NCI-H526 treated with DMSO at 0.1 percent for 48 hours (cell line): ENCODE measurements around the gene RPAP2.
"Not testable (repeated sequence)": the region's sequence is repeated elsewhere in the genome, so short reads cannot be mapped to it uniquely, and the experiment has no call there.

Experiments
- DNase-seq: peaks from one replicate; lab custom pipeline; 2025; lab: John Stamatoyannopoulos, UW

The RPAP2 gene

GRCh38 chr1:92323473-92324453 lies 24.9 kb downstream of the RPAP2 start:
- DNase-seq = no peak

- DNase-seq = no peak
These were observed 25.9 kb downstream of the RPAP2 start for GRCh38 chr1:92324784-92325183.

GRCh38 chr1:92326681-92327080 lies 27.8 kb downstream of the RPAP2 start:
- no peak for DNase-seq

DNA sequence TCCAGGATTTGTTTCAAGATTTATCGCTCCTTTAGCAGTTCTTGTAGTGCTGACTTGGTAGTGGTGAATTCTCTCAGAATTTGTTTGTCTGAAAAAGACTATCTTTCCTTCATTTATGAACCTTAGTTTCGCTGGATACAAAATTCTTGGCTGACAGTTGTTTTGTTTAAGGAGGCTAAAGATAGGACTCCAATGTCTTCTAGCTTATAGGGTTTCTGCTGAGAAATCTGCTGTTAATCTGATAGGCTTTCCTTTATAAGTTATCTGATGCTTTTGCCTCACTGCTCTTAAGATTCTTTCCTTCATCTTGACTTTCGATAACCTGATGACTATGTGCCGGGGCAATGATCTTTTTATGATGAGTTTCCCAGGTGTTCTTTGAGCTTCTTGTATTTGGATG lies 28.9 kb downstream of the RPAP2 start:
- DNase-seq = no peak

- DNase-seq = no peak
These were observed 30.7 kb downstream of the RPAP2 start for GRCh38 chr1:92329347-92330129.

DNA sequence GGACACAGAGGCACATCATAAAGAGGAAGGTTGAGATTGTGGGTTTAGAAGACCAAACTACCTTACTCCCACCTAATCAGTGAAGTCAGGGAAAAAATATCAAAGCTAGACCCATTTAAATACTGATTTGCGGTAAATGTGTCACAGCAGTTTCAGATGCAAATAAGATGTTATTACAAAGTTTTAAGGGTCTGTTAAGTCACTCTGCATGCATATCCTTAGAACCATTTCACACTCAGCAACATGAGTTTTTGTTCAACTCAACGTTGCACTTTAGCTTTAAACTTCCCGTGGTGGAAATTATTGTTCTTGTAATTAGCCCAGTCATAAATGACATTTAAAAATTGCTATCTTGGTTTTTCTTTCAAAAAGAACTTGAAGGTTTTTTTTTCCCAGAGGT lies 34.8 kb downstream of the RPAP2 start:
- no peak for DNase-seq

DNA sequence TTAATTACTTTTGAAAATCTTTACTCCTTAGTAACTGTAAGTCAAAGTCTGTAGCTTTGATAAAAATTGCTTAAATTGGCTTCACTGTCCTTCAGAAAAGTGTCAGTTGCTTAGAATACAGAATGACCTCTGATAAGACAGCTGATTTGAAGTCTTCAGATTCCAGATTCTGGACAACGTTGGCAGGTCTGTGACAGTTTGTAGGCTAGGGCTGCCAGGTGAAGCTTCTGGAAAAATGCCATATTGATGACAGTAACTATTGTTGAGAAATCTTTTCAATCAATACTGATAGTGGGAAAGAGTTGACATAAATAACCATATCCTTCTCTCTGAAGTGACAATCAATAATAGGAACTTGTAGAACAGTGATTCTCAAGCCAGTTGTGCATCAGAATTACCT lies 41.3 kb downstream of the RPAP2 start:
- DNase-seq = no peak

DNA sequence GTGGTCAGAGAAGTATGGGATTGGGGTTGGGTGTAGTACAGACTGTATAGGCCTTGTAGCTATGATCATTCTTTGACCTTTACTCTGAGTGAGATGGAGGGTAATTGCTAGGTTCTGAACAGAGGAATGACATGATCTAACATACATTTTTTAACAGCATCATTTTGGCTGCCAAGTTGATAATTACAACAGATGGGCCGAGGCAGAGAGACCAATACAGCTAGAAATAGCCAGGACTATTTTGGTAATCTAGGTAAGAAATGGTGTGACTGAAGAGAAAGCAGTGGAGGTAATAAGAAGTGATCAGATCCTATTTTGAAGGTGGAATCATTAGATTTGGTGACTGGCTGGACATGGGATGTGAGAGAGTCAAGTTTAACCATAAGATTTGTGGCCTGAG lies 43.5 kb downstream of the RPAP2 start:
- DNase-seq = no peak

GRCh38 chr1:92343061-92343460 lies 44.2 kb downstream of the RPAP2 start:
- DNase-seq = no peak

GRCh38 chr1:92346866-92347640 lies 48.2 kb downstream of the RPAP2 start:
- DNase-seq = no peak

DNA sequence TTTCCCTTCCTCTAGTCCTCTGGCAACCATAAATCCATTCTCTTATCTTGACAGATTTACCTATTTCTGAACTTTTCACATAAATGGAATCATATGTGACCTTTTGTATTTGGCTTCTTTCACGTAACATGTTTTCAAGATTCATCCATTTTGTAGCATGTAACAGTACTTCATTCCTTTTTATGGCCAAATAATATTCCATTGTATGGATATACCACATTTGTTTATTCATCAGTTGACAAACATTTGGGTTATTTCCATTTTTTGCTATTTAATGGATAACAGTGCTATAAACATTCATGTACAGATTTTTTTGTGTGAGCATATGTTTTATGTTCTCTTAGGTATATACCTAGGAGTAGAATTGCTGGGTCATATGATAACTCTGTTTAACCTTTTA lies 54.0 kb downstream of the RPAP2 start:
- DNase-seq = no peak

GRCh38 chr1:92354259-92354658 lies 55.4 kb downstream of the RPAP2 start:
- DNase-seq = no peak

GRCh38 chr1:92356956-92357355 lies 58.1 kb downstream of the RPAP2 start:
- no peak for DNase-seq

DNA sequence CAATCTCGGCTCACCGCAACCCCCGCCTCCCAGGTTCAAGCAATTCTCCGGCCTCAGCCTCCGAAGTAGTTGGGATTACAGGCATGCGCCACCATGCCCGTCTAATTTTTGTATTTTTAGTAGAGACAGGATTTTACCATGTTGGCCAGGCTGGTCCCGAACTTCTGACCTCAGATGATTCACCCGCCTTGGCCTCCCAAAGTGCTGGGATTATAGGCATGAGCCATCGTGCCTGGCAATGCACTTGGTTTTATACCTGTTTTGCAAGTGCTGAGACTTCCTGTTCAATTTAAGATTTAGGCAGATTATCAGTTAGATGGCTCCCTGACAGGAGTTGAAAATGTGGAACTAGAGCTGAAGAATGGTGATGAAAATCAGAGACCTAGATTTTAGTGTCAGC lies 60.5 kb downstream of the RPAP2 start:
- not testable (repeated sequence) for DNase-seq

DNA sequence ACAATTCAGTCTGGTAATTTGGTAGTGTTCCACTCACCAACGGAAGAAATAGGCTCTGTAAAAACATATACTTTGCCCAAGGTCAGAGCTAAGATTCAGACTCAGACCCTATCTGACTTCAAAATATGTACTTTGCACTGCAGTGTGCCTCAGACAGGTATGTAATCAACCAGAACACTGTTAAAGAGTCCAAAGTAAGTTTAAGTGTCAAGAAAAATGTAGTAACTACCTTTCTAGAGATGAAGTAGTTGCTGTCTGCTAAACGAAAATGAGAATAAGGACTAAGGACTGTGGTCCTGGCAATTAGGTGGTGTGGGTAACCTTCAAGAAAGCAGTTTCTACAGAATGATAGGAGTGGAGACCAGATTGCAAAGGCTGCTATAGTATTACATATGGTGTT lies 61.1 kb downstream of the RPAP2 start:
- DNase-seq = no peak

- DNase-seq = no peak
These were observed 64.1 kb downstream of the RPAP2 start for GRCh38 chr1:92362970-92363369.

- DNase-seq = no peak
These were observed 64.5 kb downstream of the RPAP2 start for GRCh38 chr1:92363401-92363800.

DNA sequence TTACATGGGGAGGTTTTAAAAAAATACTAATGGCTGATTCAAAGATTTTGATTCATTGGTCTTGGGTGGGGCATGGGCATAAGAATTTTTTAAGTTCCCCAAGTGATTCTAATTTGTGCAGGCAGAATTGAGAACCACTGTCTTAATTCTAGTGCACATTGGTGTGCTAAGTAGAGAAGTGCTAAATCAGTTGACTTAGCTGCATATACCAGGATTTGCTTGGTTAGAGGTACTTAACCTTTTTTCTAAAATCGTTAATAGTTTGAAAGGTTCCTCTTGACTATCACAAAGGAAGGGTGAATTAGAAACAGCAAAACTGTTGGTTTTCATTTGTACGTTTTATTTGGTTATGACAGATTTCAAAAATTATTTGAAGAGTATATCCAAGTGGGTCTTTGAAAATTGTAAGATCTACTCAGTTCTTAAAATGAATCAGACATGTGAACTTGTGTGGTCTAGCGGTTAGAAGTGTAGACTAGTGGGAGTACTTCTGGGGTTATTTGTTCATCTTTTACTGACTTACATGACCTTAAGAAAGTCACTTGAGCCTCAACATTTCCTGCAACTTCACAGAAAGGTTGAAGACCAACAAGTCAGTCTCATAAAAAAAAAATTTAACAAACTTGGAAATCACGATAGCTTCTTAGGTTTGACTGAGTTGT lies 66.7 kb downstream of the RPAP2 start:
- no peak for DNase-seq

DNA sequence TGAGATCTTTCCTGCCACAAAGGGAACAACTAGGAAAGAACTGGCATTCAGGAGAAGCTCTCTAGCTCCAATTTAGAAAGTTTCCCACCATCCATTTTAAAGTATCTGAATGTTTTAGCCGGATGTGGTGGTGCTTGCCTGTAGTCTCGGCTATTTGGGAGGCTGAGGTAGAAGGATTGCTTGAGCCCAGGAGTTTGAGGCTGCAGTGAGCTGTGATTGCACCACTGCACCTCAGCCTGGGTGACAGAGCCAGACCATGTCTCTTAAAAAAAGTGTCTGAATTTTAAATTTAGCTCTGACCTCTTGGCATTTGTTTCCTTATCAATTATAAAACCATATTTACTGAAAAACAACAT lies 67.2 kb downstream of the RPAP2 start:
- DNase-seq = no peak

- no peak for DNase-seq
These were observed 68.6 kb downstream of the RPAP2 start for GRCh38 chr1:92367496-92367895.

DNA sequence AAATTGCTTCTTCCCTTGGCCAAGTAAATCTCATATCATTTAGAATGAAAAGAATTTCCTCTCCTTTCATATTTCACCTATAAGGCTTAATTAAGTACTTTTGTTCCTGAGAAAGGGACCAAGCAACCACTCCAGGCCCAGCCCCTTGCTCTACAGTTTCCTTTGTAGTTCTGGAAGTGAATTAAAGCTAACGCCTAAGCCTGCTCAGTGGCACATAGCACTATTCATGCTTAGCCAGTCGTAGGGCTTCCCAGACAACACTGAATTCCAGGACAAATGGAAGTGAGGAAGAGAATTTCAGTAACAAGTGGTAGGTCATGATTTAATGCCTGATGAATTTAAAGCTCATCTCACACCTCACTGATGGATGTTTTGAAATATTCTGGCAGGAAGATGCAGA lies 73.3 kb downstream of the RPAP2 start:
- no peak for DNase-seq

- no peak for DNase-seq
These were observed 75.4 kb downstream of the RPAP2 start for GRCh38 chr1:92374223-92374622.
